K562 (cell line): ENCODE measurements around the gene H2AZ2. TPM values are rescaled to one million over a fixed set of nuclear protein-coding genes. Genes with fewer than 3 reads are reported as not detected.

Source experiments
- C11orf30 ChIP-seq: fragments of 450-650 bp; IDR thresholded peaks from 2 replicates; pipeline ENCODE4 v1.6.1; 2016; ENCODE audit warnings: low read depth, mild to moderate bottlenecking
- DNMT1 ChIP-seq: fragments of 450-650 bp; IDR thresholded peaks from 2 replicates; pipeline ENCODE4 v1.6.1; 2016; ENCODE audit warnings: antibody characterized with exemption, mild to moderate bottlenecking
- GABPB2 ChIP-seq: fragments of 250-450 bp; sonication (Bioruptor Pico); conservative IDR thresholded peaks from 2 replicates; pipeline ENCODE4 v1.5.1; 2021; ENCODE audit warnings: mild to moderate bottlenecking
- HLTF ChIP-seq: fragments of 450-650 bp; IDR thresholded peaks from 2 replicates; pipeline ENCODE4 v1.6.1; 2016
- HSF4 ChIP-seq: fragments of 250-450 bp; sonication (Bioruptor Pico); IDR thresholded peaks from 2 replicates; pipeline ENCODE4 v2.1.2; 2022; ENCODE audit warnings: mild to moderate bottlenecking, moderate library complexity, borderline replicate concordance
- KAT2B ChIP-seq: IDR thresholded peaks from one replicate; pipeline ENCODE4 v1.6.1; 2012; ENCODE audit warnings: low read depth, mild to moderate bottlenecking, control low read depth, inconsistent platforms, low read length, moderate library complexity
- MEIS2 ChIP-seq: fragments of 450-650 bp; IDR thresholded peaks from 2 replicates; pipeline ENCODE4 v1.6.1; 2014; ENCODE audit warnings: mild to moderate bottlenecking; ENCODE audit not compliant: partially characterized antibody
- MTF1 ChIP-seq: fragments of 250-450 bp; sonication (Bioruptor Pico); IDR thresholded peaks from 2 replicates; pipeline ENCODE4 v1.9.0; 2021; ENCODE audit warnings: moderate library complexity, mild to moderate bottlenecking, inconsistent platforms, borderline replicate concordance
- NONO ChIP-seq, 2 experiments: fragments of 200-400 bp in 1 of 2; fragments of 450-650 bp in 1 of 2; formaldehyde crosslinking in 1 of 2; IDR thresholded peaks; 2 replicates each; pipeline ENCODE4 v1.6.1; 2017; ENCODE audit warnings: low read depth in 2 of 2, mild to moderate bottlenecking in 2 of 2, moderate library complexity in 2 of 2, low read length in 1 of 2
- POLR2AphosphoS2 ChIP-seq: IDR thresholded peaks from 2 replicates; pipeline ENCODE4 v1.6.1; 2012; ENCODE audit warnings: low read length, improper control_type of control experiment
- PPARD ChIP-seq: fragments of 250-450 bp; sonication (Bioruptor Pico); IDR thresholded peaks from 2 replicates; pipeline ENCODE4 v1.8.0; 2022; ENCODE audit warnings: inconsistent platforms, mild to moderate bottlenecking, moderate library complexity
- RB1 ChIP-seq: fragments of 450-650 bp; IDR thresholded peaks from 2 replicates; pipeline ENCODE4 v1.6.1; 2017; ENCODE audit warnings: low read depth, mild to moderate bottlenecking
- SAFB2 ChIP-seq: fragments of 200-400 bp; formaldehyde crosslinking; IDR thresholded peaks from 2 replicates; pipeline ENCODE4 v1.6.1; 2018; ENCODE audit warnings: borderline replicate concordance, low read length, low read depth, moderate library complexity; ENCODE audit not compliant: severe bottlenecking
- TAF1 ChIP-seq: IDR thresholded peaks from 2 replicates; pipeline ENCODE4 v1.6.1; 2011; ENCODE audit warnings: mild to moderate bottlenecking, low read length, moderate library complexity; ENCODE audit not compliant: insufficient read depth, control insufficient read depth, severe bottlenecking; ENCODE audit errors: extremely low read depth
- TARDBP ChIP-seq: fragments of 450-650 bp; IDR thresholded peaks from 2 replicates; pipeline ENCODE4 v1.6.1; 2016
- TCF7L2 ChIP-seq: fragments of 150-350 bp; IDR thresholded peaks from 2 replicates; pipeline ENCODE4 v1.6.1; 2016; ENCODE audit warnings: low read depth, mild to moderate bottlenecking, low read length, moderate library complexity
- TCFL5 ChIP-seq: fragments of 250-450 bp; sonication (Bioruptor Pico); conservative IDR thresholded peaks from 2 replicates; pipeline ENCODE4 v1.6.1; 2021; ENCODE audit warnings: mild to moderate bottlenecking, moderate library complexity, matching md5 sums
- U2AF1 ChIP-seq: fragments of 200-400 bp; formaldehyde crosslinking; optimal IDR thresholded peaks from 2 replicates; pipeline ENCODE3; 2017; ENCODE audit warnings: mild to moderate bottlenecking, low read depth, low read length, moderate library complexity
- ZBTB17 ChIP-seq: fragments of 450-650 bp; formaldehyde crosslinking; IDR thresholded peaks from 2 replicates; pipeline ENCODE4 v1.4.0; 2020; ENCODE audit warnings: mild to moderate bottlenecking
- ZNF23 ChIP-seq: fragments of 250-450 bp; sonication (Bioruptor Pico); IDR thresholded peaks from 2 replicates; pipeline ENCODE4 v1.4.0; 2020; ENCODE audit warnings: mild to moderate bottlenecking
- ZNF431 ChIP-seq: sonication (generic); formaldehyde crosslinking; IDR thresholded peaks from 2 replicates; pipeline ENCODE4 v1.8.0; 2022; ENCODE audit warnings: mild to moderate bottlenecking, missing genetic modification reagents
- polyA plus RNA-seq, 8 experiments: library from polyadenylated mRNA; depleted of rRNA in 4 of 8; stranded (reverse) in 5 of 8; unstranded in 3 of 8; fragments of >200 nt; fragmentation: Nextera tagmentation in 2 of 8; fragmentation: Illumina TruSeq in 1 of 8; extraction: Ambion mirVana in 2 of 8; extraction: Trizol in 1 of 8; gene quantifications; 2 replicates each; pipeline versions ENCODE4 v1.2.1 to v1.2.3, GENCODE V29; 2011 to 2014; ENCODE audit warnings: inconsistent platforms in 1 of 8, missing spikeins in 1 of 8
- total RNA-seq, 7 experiments: library from RNA; depleted of rRNA in 6 of 7; stranded (reverse); fragments of >200 nt in 6 of 7; fragmentation: Illumina TruSeq in 2 of 7; extraction: Trizol in 2 of 7; gene quantifications; 2 replicates each; pipeline versions ENCODE4 v1.2.1 to v1.2.3, GENCODE V29; 2011 to 2021; ENCODE audit warnings: low replicate concordance in 1 of 7
- TF ChIP-seq, protein P1 (sequence below): conservative IDR thresholded peaks from 2 replicates; pipeline ENCODE4 v1.6.1; 2011; ENCODE audit warnings: low read depth, mild to moderate bottlenecking, low read length; ENCODE audit not compliant: control insufficient read depth
- TF ChIP-seq, protein P2 (sequence below): fragments of 250-450 bp; sonication (Bioruptor Pico); IDR thresholded peaks from 2 replicates; pipeline ENCODE4 v1.8.0; 2021; ENCODE audit warnings: mild to moderate bottlenecking, moderate library complexity
- TF ChIP-seq, protein P3 (sequence below): fragments of 450-650 bp; IDR thresholded peaks from 2 replicates; pipeline ENCODE4 v1.6.1; 2016; ENCODE audit warnings: antibody characterized with exemption

H2AZ2 gene
- total and polyA plus RNA-seq, 9 of the 15 experiments (the other 6 are each of a cell fraction or from before 2014, with no cell fraction given), result 105 to 382 (median 286) TPM

DNA sequence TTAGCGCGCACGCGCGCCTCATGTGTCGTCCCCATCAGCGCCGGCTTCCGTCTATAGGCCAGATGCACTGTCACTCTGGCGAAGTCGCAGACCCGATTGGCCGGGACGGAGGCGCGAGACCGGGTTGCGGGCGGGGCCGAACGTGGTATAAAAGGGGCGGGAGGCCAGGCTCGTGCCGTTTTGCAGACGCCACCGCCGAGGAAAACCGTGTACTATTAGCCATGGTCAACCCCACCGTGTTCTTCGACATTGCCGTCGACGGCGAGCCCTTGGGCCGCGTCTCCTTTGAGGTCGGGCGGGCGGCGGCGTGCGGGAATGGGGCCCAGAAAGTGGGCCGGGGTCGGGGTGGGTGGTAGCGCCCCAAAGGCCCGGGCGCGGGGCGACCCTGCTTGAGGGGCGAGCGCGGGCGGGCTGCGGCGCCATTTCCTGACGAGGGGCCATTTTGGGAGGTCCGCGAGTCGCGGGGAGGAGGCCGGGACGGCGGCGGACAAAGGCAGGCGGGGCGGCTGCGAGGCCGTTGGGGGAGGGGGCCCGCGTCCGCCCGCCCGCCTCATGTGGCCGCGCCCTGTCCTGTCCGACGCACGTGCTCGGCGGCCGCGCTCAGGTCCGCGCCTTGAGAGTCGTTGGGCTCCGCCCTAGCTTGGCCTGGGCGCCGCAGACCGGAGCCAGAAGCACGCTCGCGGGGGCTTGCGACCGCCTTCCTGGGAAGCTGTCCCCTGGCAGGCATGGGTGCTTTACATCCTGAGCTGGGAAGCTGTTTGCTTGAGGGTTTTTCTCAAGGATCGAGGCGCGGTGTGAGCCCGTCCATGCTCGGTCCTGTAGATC is 51.2 kb downstream of the H2AZ2 start, which contains the start of gene PPIA (continued):
- TF ChIP-seq MEIS2, result peak; percentile 76
- no peak for TF ChIP-seq ZNF23 (CRISPR knock-in tag)
- peak; percentile 85 for TF ChIP-seq ZBTB17
- peak; percentile 22; the same call in 1 of the 2 replicates for TF ChIP-seq POLR2AphosphoS2
- no peak for TF ChIP-seq TCFL5
- peak; percentile 94 for TF ChIP-seq TAF1
- TF ChIP-seq MTF1 (CRISPR knock-in tag), result no peak
- no peak; the same call in 1 of the 2 replicates for TF ChIP-seq GABPB2
- no peak for TF ChIP-seq PPARD (CRISPR knock-in tag)
- no peak for TF ChIP-seq KAT2B
- TF ChIP-seq ZNF431 (CRISPR knock-in tag), result peak; percentile 61; the same call in 1 of the 2 replicates
- TF ChIP-seq TARDBP, result no peak
- TF ChIP-seq, protein P1, sequence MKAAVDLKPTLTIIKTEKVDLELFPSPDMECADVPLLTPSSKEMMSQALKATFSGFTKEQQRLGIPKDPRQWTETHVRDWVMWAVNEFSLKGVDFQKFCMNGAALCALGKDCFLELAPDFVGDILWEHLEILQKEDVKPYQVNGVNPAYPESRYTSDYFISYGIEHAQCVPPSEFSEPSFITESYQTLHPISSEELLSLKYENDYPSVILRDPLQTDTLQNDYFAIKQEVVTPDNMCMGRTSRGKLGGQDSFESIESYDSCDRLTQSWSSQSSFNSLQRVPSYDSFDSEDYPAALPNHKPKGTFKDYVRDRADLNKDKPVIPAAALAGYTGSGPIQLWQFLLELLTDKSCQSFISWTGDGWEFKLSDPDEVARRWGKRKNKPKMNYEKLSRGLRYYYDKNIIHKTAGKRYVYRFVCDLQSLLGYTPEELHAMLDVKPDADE, result 0 out of 2 replicates have a peak, but pooled peaks have one; percentile 76
- TF ChIP-seq, protein P2, sequence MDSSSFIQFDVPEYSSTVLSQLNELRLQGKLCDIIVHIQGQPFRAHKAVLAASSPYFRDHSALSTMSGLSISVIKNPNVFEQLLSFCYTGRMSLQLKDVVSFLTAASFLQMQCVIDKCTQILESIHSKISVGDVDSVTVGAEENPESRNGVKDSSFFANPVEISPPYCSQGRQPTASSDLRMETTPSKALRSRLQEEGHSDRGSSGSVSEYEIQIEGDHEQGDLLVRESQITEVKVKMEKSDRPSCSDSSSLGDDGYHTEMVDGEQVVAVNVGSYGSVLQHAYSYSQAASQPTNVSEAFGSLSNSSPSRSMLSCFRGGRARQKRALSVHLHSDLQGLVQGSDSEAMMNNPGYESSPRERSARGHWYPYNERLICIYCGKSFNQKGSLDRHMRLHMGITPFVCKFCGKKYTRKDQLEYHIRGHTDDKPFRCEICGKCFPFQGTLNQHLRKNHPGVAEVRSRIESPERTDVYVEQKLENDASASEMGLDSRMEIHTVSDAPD (CRISPR knock-in tag), result no peak
- peak; percentile 92 for TF ChIP-seq RB1
- no peak for TF ChIP-seq U2AF1
- no peak for TF ChIP-seq HLTF
- TF ChIP-seq, protein P3, sequence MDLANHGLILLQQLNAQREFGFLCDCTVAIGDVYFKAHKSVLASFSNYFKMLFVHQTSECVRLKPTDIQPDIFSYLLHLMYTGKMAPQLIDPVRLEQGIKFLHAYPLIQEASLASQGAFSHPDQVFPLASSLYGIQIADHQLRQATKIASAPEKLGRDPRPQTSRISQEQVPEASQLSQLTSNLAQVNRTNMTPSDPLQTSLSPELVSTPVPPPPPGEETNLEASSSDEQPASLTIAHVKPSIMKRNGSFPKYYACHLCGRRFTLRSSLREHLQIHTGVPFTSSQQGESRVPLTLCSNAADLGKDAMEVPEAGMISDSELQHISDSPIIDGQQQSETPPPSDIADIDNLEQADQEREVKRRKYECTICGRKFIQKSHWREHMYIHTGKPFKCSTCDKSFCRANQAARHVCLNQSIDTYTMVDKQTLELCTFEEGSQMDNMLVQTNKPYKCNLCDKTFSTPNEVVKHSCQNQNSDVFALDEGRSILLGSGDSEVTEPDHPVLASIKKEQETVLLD, result no peak
- peak; percentile 47 to 91; a peak in 3 of 4 replicates for TF ChIP-seq NONO (IDR thresholded peaks at IDR 0.05; ENCODE audit: low read depth in 2 of 2, low read length in 1 of 2)
- no peak for TF ChIP-seq DNMT1
- TF ChIP-seq SAFB2, result no peak
- no peak for TF ChIP-seq C11orf30
- no peak for TF ChIP-seq HSF4
- no peak for TF ChIP-seq TCF7L2
